Putamen (tissue), 1 donor: ENCODE data around the gene FOXD4.
"Not testable (repeated sequence)": the region's sequence is repeated elsewhere in the genome, so short reads cannot be mapped to it uniquely, and the experiment has no call there.

Experiments used
- DNase-seq: peaks from one replicate; pipeline ENCODE4 v3.0.0-alpha.2; 2016; ENCODE audit warnings: low spot score

Gene FOXD4

GRCh38 chr9:93909-94308, 24.3 kb downstream of the FOXD4 start:
- not testable (repeated sequence) for DNase-seq

- not testable (repeated sequence) for DNase-seq
These were observed 27.4 kb downstream of the FOXD4 start for GRCh38 chr9:90851-91250.

GRCh38 chr9:88396-89037, 29.7 kb downstream of the FOXD4 start:
- not testable (repeated sequence) for DNase-seq

- not testable (repeated sequence) for DNase-seq
These were observed 30.4 kb downstream of the FOXD4 start for GRCh38 chr9:87860-88259.

GRCh38 chr9:87105-87504, 31.1 kb downstream of the FOXD4 start:
- DNase-seq, result not testable (repeated sequence)

- DNase-seq, result not testable (repeated sequence)
These were observed 31.5 kb downstream of the FOXD4 start for GRCh38 chr9:86697-87096.

- DNase-seq, result not testable (repeated sequence)
These were observed 35.1 kb downstream of the FOXD4 start for GRCh38 chr9:82932-83689.

GRCh38 chr9:78333-78732, 39.9 kb downstream of the FOXD4 start:
- not testable (repeated sequence) for DNase-seq

GRCh38 chr9:76389-76788, 41.8 kb downstream of the FOXD4 start:
- DNase-seq, result not testable (repeated sequence)

GRCh38 chr9:73900-74525, 44.2 kb downstream of the FOXD4 start:
- DNase-seq, result not testable (repeated sequence)

- DNase-seq, result not testable (repeated sequence)
These were observed 44.9 kb downstream of the FOXD4 start for GRCh38 chr9:73076-73899.
